Neutrophil (primary cell): Measurements from ENCODE around the gene NR6A1.

Experiments used
- H3K27ac ChIP-seq: fragments of 200-600 bp; sonication (generic); 2 replicates; pipeline ENCODE4 v1.5.1; 2016; ENCODE audit warnings: mild to moderate bottlenecking, moderate library complexity
- H3K27me3 ChIP-seq: fragments of 200-600 bp; sonication (generic); 2 replicates; pipeline ENCODE4 v1.6.0; 2016; ENCODE audit warnings: mild to moderate bottlenecking
- H3K36me3 ChIP-seq: fragments of 200-600 bp; sonication (generic); 2 replicates; pipeline ENCODE4 v1.5.1; 2017
- H3K4me1 ChIP-seq, 2 experiments: fragments of 200-600 bp in 1 of 2; sonication (generic) in 1 of 2; 1 replicate in 1 of 2; 2 replicates in 1 of 2; pipeline versions ENCODE4 v1.5.1 to v1.6.1; 2013 to 2016; ENCODE audit warnings: low read depth in 1 of 2, low read length in 1 of 2, mild to moderate bottlenecking in 1 of 2, moderate library complexity in 1 of 2; ENCODE audit not compliant: control insufficient read depth in 1 of 2, insufficient read depth in 1 of 2
- H3K4me3 ChIP-seq, 2 experiments: fragments of 200-600 bp in 1 of 2; sonication (generic) in 1 of 2; 1 replicate in 1 of 2; 2 replicates in 1 of 2; pipeline ENCODE4 v1.5.1; 2013 to 2016; ENCODE audit warnings: low read depth in 1 of 2, low read length in 1 of 2, mild to moderate bottlenecking in 1 of 2, moderate library complexity in 1 of 2
- H3K9me3 ChIP-seq: fragments of 200-600 bp; sonication (generic); 2 replicates; pipeline ENCODE4 v1.5.1; 2016
- TF ChIP-seq, protein P1 (sequence below): fragments of 200-600 bp; sonication (generic); IDR thresholded peaks from 2 replicates; pipeline ENCODE4 v1.5.1; 2016; ENCODE audit warnings: antibody characterized with exemption

NR6A1 gene

DNA sequence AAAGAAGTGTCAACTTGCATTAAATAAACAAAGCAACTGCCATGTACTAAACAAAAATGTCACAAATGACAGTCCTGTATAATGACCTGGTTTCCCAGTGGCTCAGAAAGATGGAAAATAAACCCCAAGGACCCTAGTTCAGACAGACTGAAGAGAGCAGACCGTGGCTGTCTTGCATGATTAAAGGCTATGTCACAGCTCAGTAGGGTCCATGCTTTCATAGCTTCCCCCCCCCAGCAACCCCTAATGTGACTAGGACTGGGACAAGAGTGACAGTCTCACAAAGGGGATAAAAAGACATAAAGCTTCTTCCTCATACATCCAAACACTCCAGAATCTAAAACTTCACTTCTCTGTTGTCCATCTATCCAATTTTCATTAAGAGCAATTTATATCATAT, 113.6 kb downstream of the NR6A1 start:
- H3K27ac ChIP-seq = no peak overlapping the region
- H3K27me3 ChIP-seq = no peaks in the 10 kb centered on the region
- peaks cover 29 to 35% of the 10 kb centered on the region in 2 experiments for H3K4me1 ChIP-seq
- H3K4me3 ChIP-seq = no peak overlapping the region
- TF ChIP-seq, protein P1, sequence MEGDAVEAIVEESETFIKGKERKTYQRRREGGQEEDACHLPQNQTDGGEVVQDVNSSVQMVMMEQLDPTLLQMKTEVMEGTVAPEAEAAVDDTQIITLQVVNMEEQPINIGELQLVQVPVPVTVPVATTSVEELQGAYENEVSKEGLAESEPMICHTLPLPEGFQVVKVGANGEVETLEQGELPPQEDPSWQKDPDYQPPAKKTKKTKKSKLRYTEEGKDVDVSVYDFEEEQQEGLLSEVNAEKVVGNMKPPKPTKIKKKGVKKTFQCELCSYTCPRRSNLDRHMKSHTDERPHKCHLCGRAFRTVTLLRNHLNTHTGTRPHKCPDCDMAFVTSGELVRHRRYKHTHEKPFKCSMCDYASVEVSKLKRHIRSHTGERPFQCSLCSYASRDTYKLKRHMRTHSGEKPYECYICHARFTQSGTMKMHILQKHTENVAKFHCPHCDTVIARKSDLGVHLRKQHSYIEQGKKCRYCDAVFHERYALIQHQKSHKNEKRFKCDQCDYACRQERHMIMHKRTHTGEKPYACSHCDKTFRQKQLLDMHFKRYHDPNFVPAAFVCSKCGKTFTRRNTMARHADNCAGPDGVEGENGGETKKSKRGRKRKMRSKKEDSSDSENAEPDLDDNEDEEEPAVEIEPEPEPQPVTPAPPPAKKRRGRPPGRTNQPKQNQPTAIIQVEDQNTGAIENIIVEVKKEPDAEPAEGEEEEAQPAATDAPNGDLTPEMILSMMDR = no peak
- no peaks in the 10 kb centered on the region for H3K9me3 ChIP-seq
- H3K36me3 ChIP-seq = no peaks in the 10 kb centered on the region

- Histone ChIP-seq H3K36me3 (no peaks in the 10 kb centered on the region), H3K27me3 (no peaks in the 10 kb centered on the region), H3K27ac (no peak overlapping the region)
These were observed 116.7 kb downstream of the NR6A1 start for GRCh38 chr9:124654431-124654830.

GRCh38 chr9:124652615-124653393, 118.3 kb downstream of the NR6A1 start:
- Histone ChIP-seq H3K36me3 (no peaks in the 10 kb centered on the region), H3K27me3 (no peaks in the 10 kb centered on the region), H3K9me3 (no peaks in the 10 kb centered on the region), H3K4me3 (no peak overlapping the region), H3K4me1 (peaks cover 3 to 13% of the 10 kb centered on the region in 2 experiments), H3K27ac (no peak overlapping the region)
- TF ChIP-seq, protein P1 = no peak

More at GRCh38 chr9:124654431-124654830, 116.7 kb downstream of the NR6A1 start:
- TF ChIP-seq, protein P1 = no peak
- H3K9me3 ChIP-seq = no peaks in the 10 kb centered on the region
- H3K4me1 ChIP-seq = peaks cover 15 to 29% of the 10 kb centered on the region in 2 experiments
- H3K4me3 ChIP-seq = no peak overlapping the region

DNA sequence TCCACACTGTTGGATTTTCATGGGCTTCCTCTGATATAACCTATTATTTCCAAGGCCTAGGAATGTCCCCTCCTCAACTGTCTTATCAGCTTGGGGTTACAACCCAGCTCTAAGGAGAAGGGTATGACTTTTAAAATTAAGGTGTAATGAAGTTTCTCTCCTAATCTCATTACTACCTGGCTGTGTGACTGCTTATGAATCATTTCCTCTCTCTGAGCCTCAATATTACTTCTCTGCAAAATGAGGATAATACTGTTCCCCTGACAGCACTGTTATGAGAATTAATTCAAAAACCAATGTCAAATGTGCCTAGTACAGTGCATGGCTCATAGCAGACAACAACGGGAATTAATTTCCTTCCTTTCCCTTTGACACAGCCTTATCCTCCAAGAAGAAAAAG, 118.9 kb downstream of the NR6A1 start:
- Histone ChIP-seq H3K4me3 (no peak overlapping the region), H3K27ac (no peak overlapping the region)

GRCh38 chr9:124645274-124645673, 125.8 kb downstream of the NR6A1 start:
- H3K9me3 ChIP-seq = no peaks in the 10 kb centered on the region
- no peaks in the 10 kb centered on the region for H3K4me1 ChIP-seq
- H3K4me3 ChIP-seq = no peak overlapping the region
- H3K36me3 ChIP-seq = no peaks in the 10 kb centered on the region
- TF ChIP-seq, protein P1 = no peak
- no peaks in the 10 kb centered on the region for H3K27me3 ChIP-seq
- H3K27ac ChIP-seq = no peak overlapping the region

More for the DNA sequence above, 118.9 kb downstream of the NR6A1 start:
- TF ChIP-seq, protein P1 = no peak
- no peaks in the 10 kb centered on the region for H3K27me3 ChIP-seq
- no peaks in the 10 kb centered on the region for H3K36me3 ChIP-seq
- H3K4me1 ChIP-seq = peaks cover 3 to 12% of the 10 kb centered on the region in 2 experiments
- no peaks in the 10 kb centered on the region for H3K9me3 ChIP-seq
